Medulla oblongata (tissue), 1 donor: ENCODE data around the gene CDC20B.
A peak's percentile ranks its signal among the peaks of the same experiment; 100 is the strongest.
"Not testable (repeated sequence)": the region's sequence is repeated elsewhere in the genome, so short reads cannot be mapped to it uniquely, and the experiment has no call there.

Source experiments
- DNase-seq: peaks from one replicate; pipeline ENCODE4 v3.0.0-alpha.2; 2015; ENCODE audit errors: extremely low spot score

The CDC20B gene

GRCh38 chr5:55104036-55104772 lies 68.8 kb downstream of the CDC20B start:
- DNase-seq = no peak

DNA sequence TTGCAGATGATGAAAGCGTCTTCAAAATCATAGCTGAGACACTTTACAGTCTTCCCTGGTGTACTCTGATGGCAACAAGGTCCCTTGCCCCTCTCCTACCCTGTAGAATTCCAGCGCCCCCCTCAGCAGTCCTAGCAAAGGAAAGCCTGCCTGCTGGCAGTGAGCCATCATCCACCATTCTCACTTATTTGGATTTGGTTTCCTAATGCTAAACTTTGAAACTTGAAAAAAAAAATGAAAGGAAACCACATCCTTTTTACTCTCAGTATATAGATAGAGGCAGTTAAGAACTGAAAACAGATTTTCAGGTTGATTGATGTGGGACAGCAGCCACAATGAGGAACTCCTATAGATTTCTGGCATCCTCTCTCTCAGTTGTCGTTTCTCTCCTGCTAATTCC lies 70.6 kb downstream of the CDC20B start, which contains the start of gene GZMA:
Gene GZMA (plus strand): TSS at position 299 of the 400 bp plus-strand sequence. CDS start 37 bp downstream, at position 336.
- no peak for DNase-seq

GRCh38 chr5:55101556-55102276 lies 71.3 kb downstream of the CDC20B start:
- DNase-seq = no peak

GRCh38 chr5:55101148-55101547 lies 71.8 kb downstream of the CDC20B start:
- not testable (repeated sequence) for DNase-seq

GRCh38 chr5:55096861-55097260 lies 76.1 kb downstream of the CDC20B start:
- no peak for DNase-seq

DNA sequence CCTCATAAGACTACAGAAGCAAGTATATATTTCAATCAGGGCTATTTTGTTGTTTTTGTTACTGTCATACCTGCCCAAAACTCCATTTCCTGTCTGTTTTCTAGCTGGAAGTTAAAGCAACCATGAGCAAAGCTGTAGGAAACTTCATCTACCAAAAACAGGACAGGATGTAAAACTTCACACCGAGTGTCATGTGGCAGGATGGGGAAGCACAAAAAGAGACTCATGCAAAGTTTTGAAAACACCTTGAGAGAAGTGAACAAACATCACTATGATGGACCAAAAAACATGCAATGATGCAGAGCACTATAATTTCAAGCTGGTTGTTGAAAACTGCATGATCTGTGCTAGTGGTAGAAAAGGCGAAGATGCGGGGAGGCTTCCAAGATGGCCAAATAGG lies 76.8 kb downstream of the CDC20B start:
- DNase-seq = no peak

DNA sequence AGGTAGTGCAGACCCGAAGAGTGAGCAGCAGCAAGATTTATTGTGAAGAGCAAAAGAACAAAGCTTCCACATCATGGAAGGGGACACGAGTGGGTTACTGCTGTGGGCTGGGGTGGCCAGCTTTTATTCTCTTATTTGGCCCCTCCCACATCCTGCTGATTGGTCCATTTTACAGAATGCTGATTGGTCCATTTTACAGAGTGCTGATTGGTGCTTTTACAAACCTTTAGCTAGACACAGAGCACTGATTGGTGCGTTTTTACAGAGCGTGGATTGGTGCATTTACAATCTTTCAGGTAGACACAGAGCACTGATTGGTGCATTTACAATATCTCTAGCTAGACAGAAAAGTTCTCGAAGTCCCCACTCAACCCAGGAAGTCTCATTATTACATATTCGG lies 82.0 kb downstream of the CDC20B start:
- DNase-seq = not testable (repeated sequence)

DNA sequence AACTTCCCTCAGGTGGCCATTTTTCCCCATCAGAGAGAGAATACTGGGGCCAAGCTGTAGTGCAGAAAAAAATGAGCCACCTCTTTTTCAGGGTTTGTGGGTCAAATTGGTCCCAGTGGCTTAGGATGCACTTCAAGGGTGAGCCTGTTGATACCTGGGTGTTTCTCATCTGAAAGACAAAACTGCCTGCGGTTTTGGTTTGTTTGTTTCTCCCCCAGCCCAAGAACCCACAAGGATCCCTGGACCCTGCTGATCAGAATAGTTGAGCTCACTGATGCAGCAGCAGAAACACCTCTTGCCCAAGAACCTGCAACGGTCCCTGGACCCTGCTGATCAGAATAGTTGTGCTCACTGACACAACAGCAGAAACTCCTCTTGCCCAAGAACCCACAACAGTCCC lies 83.7 kb downstream of the CDC20B start:
- not testable (repeated sequence) for DNase-seq

- DNase-seq = peak; percentile 62
These were observed 91.4 kb downstream of the CDC20B start for GRCh38 chr5:55081541-55081940.

DNA sequence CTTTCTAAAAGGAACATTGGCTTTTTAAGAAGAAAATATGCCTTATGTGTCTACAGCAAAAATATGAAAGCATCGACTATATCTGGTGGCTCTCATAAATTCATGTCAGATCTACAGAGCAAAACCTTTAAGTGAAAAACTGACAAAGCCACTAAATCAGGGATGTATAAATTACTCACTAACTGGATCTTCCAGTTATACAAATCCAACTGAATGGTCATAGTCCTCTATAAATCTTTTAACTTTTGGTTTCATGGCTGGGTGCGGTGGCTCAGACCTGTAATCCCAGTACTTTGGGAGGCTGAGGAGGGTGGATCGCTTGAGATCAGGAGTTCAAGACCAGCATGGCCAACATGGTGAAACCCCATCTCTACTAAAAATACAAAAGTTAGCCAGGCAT lies 99.8 kb downstream of the CDC20B start:
- DNase-seq = no peak

DNA sequence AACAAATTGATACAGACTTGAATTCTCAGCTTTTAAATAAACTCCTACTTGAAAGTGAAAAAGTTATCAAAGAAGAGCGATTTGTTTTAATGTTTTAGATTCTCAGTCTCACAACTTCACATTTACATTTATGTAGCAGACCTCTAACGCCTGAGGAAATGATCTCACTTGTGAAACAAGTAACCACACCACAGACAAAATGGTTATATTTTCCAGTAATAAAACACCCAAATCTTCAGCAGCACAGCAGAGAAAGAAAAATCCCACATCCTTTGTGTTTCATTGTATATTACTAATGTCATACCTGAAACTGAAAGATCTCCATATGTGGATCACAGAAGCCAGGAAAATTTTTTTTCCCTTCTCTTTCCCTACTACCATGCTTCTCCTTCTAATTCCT lies 100.3 kb downstream of the CDC20B start:
- no peak for DNase-seq

- DNase-seq = no peak
These were observed 101.6 kb downstream of the CDC20B start for GRCh38 chr5:55071413-55071812.

GRCh38 chr5:55070968-55071367 lies 102.0 kb downstream of the CDC20B start:
- no peak for DNase-seq

- no peak for DNase-seq
These were observed 106.7 kb downstream of the CDC20B start for GRCh38 chr5:55066277-55066676.

DNA sequence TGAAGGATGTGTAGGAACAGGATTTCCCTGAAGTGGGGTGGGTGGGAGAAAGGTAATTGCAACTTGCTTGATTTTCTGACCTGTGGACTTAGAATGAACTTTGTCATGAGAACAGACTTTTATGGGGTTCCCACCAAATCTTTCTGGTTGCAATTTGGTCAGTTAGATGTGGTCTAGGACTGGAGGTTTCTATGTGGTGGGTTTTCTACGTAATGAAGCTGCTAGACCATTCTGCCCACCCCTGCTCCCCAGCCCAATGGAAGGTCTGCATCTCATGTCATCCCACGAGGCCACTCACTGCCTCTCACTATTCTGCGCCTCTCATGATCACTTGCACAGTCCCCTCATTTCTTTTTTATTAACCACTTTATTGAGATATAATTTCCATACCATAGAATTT lies 108.5 kb downstream of the CDC20B start:
- no peak for DNase-seq

DNA sequence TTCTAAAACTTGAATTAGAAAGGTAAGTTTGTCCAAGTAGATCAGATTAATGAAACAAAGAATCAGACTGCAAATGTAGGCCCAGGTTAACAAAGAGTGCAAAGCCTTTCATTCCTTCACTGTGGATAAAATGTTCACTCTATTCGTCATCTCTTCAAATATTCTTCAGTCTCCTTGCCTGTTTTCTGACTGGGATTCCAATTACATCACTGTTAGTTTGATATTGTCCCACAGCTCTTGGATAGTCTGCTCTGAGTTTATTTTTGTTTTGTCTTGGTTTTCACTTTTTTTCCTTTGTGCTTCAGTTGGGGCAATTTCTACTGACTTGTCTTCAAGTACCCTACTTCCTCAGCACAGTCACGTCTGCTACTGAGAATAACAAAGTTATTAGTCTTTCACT lies 109.1 kb downstream of the CDC20B start:
- DNase-seq = no peak

DNA sequence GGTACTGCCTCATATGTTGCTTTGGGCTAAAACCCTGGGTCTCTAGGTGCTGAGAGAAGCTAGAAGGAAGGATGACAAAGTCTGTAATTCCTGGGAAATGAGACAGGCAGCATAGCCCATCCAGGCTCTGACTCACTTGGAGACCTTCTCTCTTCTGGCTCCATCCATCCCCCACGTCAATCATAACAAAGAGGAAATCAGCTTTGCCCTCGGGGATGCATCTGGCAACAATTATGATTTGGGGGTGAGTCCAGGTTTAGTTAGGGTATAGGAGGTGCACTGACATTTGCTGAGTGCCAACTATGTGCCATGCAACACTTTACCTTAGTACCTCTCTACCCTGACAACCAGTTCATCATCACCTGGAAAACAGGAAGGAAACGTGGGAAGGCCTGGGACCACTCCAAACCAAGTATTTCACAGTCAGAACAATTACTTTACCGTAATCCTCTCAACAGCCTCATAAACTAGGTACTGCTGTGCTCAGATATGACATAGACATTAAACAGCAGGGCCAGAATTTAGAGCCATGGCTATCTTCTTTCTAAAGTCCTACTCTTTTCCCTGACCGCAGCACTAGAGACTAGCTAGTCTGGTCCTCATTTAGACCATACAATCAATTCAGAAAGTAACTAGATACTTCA lies 109.6 kb downstream of the CDC20B start:
- DNase-seq = no peak
